ENCODE results near the gene BACE2. TPM values are rescaled to one million over a fixed set of nuclear protein-coding genes. Genes with fewer than 3 reads are reported as not detected.

The BACE2 gene
- total RNA-seq, 4 donors from 2014 or later: 31.9 to 63.4 (median 50.0) TPM

GRCh38 chr21:41199588-41199987, 31.6 kb downstream of the BACE2 start:
- no peak for TF ChIP-seq POLR2AphosphoS5 (IDR thresholded peaks at IDR 0.05)
- peaks cover 0 to 8% of the 10 kb centered on the region in 2 donors for H3K36me3 ChIP-seq
- no peaks in the 10 kb centered on the region for H3K4me1 ChIP-seq
- H3K9me3 ChIP-seq: no peaks in the 10 kb centered on the region
- H3K27me3 ChIP-seq: no peaks in the 10 kb centered on the region
- 71% methylated on average over 4 of the region's 10 CpGs; no CpG with 5 or more reads in 1 of the 2 donors for WGBS, 2 donors (ENCODE audit: low coverage in 1 of 2)
- ATAC-seq: no peak
- no peak overlapping the region for H3K4me3 ChIP-seq
- H3K27ac ChIP-seq: no peak overlapping the region

GRCh38 chr21:41201385-41201784, 33.4 kb downstream of the BACE2 start:
- Histone ChIP-seq H3K27ac (no peak overlapping the region), H3K36me3 (peaks cover 0 to 8% of the 10 kb centered on the region in 2 donors), H3K27me3 (no peaks in the 10 kb centered on the region), H3K9me3 (no peaks in the 10 kb centered on the region), H3K4me1 (no peaks in the 10 kb centered on the region), H3K4me3 (no peak overlapping the region)
- TF ChIP-seq POLR2AphosphoS5 (IDR thresholded peaks at IDR 0.05) (no peak), EP300 (IDR thresholded peaks at IDR 0.05) (no peak), CTCF (IDR thresholded peaks at IDR 0.05) (no peak), POLR2A (IDR thresholded peaks at IDR 0.05) (no peak)
- no peak for ATAC-seq
- 51 to 69% methylated on average over 2 to 5 of the region's 5 CpGs for WGBS, 2 donors (ENCODE audit: low coverage in 1 of 2)

- Histone ChIP-seq H3K27ac (no peak overlapping the region), H3K4me1 (peaks cover 0 to 31% (median 4%) of the 10 kb centered on the region in 3 donors), H3K27me3 (no peaks in the 10 kb centered on the region), H3K9me3 (no peaks in the 10 kb centered on the region), H3K4me3 (no peak overlapping the region), H3K36me3 (peaks cover 0 to 8% of the 10 kb centered on the region in 2 donors)
- WGBS, 2 donors (ENCODE audit: low coverage in 1 of 2): 88 to 91% methylated on average over 3 of the region's 3 CpGs
- no peak for ATAC-seq
- no peak for TF ChIP-seq CTCF (IDR thresholded peaks at IDR 0.05)
- TF ChIP-seq POLR2A (IDR thresholded peaks at IDR 0.05): no peak
- TF ChIP-seq EP300 (IDR thresholded peaks at IDR 0.05): no peak
- no peak for TF ChIP-seq POLR2AphosphoS5 (IDR thresholded peaks at IDR 0.05)
Measured at GRCh38 chr21:41204736-41205135, 36.8 kb downstream of the BACE2 start.

- Histone ChIP-seq H3K27ac (peak overlapping the region in 3 of 4 donors; percentile 77 to 79 (median 78)), H3K27me3 (no peaks in the 10 kb centered on the region), H3K36me3 (peaks cover 0 to 14% of the 10 kb centered on the region in 2 donors), H3K4me1 (peaks cover 0 to 50% (median 7%) of the 10 kb centered on the region in 3 donors), H3K4me3 (peak overlapping the region; percentile 3 to 33), H3K9me3 (no peaks in the 10 kb centered on the region)
- TF ChIP-seq POLR2A (IDR thresholded peaks at IDR 0.05) (peak in 1 of 2 donors; percentile 15), POLR2AphosphoS5 (IDR thresholded peaks at IDR 0.05) (peak; percentile 6), EP300 (IDR thresholded peaks at IDR 0.05) (no peak)
- peak; percentile 88 for ATAC-seq
- WGBS, 2 donors (ENCODE audit: low coverage in 1 of 2): 15 to 41% methylated on average over 6 to 10 of the region's 17 CpGs
Measured at GRCh38 chr21:41207401-41208375, 39.7 kb downstream of the BACE2 start.

GRCh38 chr21:41208376-41208763, 40.4 kb downstream of the BACE2 start:
- peak overlapping the region in 3 of 4 donors; percentile 77 to 79 (median 78) for H3K27ac ChIP-seq
- no peaks in the 10 kb centered on the region for H3K27me3 ChIP-seq
- H3K4me3 ChIP-seq: no peak overlapping the region
- no peaks in the 10 kb centered on the region for H3K9me3 ChIP-seq
- WGBS, 2 donors (ENCODE audit: low coverage in 1 of 2): 70% methylated on average over 2 of the region's 6 CpGs; no CpG with 5 or more reads in 1 of the 2 donors
- peaks cover 0 to 53% (median 8%) of the 10 kb centered on the region in 3 donors for H3K4me1 ChIP-seq
- no peak for ATAC-seq
- TF ChIP-seq POLR2AphosphoS5 (IDR thresholded peaks at IDR 0.05) (no peak), EP300 (IDR thresholded peaks at IDR 0.05) (no peak), CTCF (IDR thresholded peaks at IDR 0.05) (no peak), POLR2A (IDR thresholded peaks at IDR 0.05) (no peak)
- H3K36me3 ChIP-seq: peaks cover 0 to 14% of the 10 kb centered on the region in 2 donors
